ENCODE measurements around the gene DLG1.
A peak's percentile ranks its signal among the peaks of the same experiment; 100 is the strongest.

Gene DLG1

GRCh38 chr3:197001972-197002700 lies 296.3 kb downstream of the DLG1 start:
- H3K27me3 Mint-ChIP-seq, result peaks cover 5% of the 10 kb centered on the region

GRCh38 chr3:197001106-197001971 lies 297.1 kb downstream of the DLG1 start:
- H3K4me1 Mint-ChIP-seq, result peaks cover 10% of the 10 kb centered on the region
- ATAC-seq (no peak), DNase-seq (no peak)
- H3K36me3 Mint-ChIP-seq (ENCODE audit: low read depth), result no peaks in the 10 kb centered on the region
- H3K27ac Mint-ChIP-seq, result peak overlapping the region; percentile 72
- H3K27me3 Mint-ChIP-seq, result peaks cover 5% of the 10 kb centered on the region
- peak overlapping the region; percentile 70 for H3K4me3 Mint-ChIP-seq
- no peaks in the 10 kb centered on the region for H3K9me3 Mint-ChIP-seq

More at GRCh38 chr3:197001972-197002700, 296.3 kb downstream of the DLG1 start:
- Mint-ChIP-seq H3K36me3 (ENCODE audit: low read depth) (no peaks in the 10 kb centered on the region), H3K4me3 (peak overlapping the region; percentile 70), H3K9me3 (no peaks in the 10 kb centered on the region), H3K27ac (peak overlapping the region; percentile 72), H3K4me1 (peaks cover 10% of the 10 kb centered on the region)
- DNase-seq (no peak), ATAC-seq (no peak)

- no peaks in the 10 kb centered on the region for H3K9me3 Mint-ChIP-seq
- no peak overlapping the region for H3K27ac Mint-ChIP-seq
- peaks cover 10% of the 10 kb centered on the region for H3K4me1 Mint-ChIP-seq
Measured at GRCh38 chr3:197000211-197000610, 298.2 kb downstream of the DLG1 start.

GRCh38 chr3:196998966-196999760 lies 299.2 kb downstream of the DLG1 start:
- no peak for ATAC-seq
- H3K4me1 Mint-ChIP-seq, result peaks cover 8% of the 10 kb centered on the region
- no peaks in the 10 kb centered on the region for H3K9me3 Mint-ChIP-seq
- H3K4me3 Mint-ChIP-seq, result no peak overlapping the region
- H3K27me3 Mint-ChIP-seq, result peaks cover 2% of the 10 kb centered on the region
- no peak overlapping the region for H3K27ac Mint-ChIP-seq
- no peaks in the 10 kb centered on the region for H3K36me3 Mint-ChIP-seq (ENCODE audit: low read depth)
- DNase-seq, result no peak

More at GRCh38 chr3:197000211-197000610, 298.2 kb downstream of the DLG1 start:
- Mint-ChIP-seq H3K4me3 (no peak overlapping the region), H3K36me3 (ENCODE audit: low read depth) (no peaks in the 10 kb centered on the region), H3K27me3 (peaks cover 3% of the 10 kb centered on the region)
- ATAC-seq, result no peak
- no peak for DNase-seq

- peaks cover 2% of the 10 kb centered on the region for H3K27me3 Mint-ChIP-seq
- no peak overlapping the region for H3K27ac Mint-ChIP-seq
- no peak for ATAC-seq
- H3K9me3 Mint-ChIP-seq, result no peaks in the 10 kb centered on the region
- H3K4me3 Mint-ChIP-seq, result no peak overlapping the region
- H3K4me1 Mint-ChIP-seq, result peaks cover 2% of the 10 kb centered on the region
- no peak for DNase-seq
- no peaks in the 10 kb centered on the region for H3K36me3 Mint-ChIP-seq (ENCODE audit: low read depth)
Measured at GRCh38 chr3:196997311-196997710, 301.1 kb downstream of the DLG1 start.

GRCh38 chr3:196996454-196997265 lies 301.8 kb downstream of the DLG1 start:
- Mint-ChIP-seq H3K36me3 (ENCODE audit: low read depth) (no peaks in the 10 kb centered on the region), H3K4me3 (no peak overlapping the region), H3K27me3 (peaks cover under 1% of the 10 kb centered on the region), H3K4me1 (peaks cover 1% of the 10 kb centered on the region), H3K27ac (no peak overlapping the region), H3K9me3 (no peaks in the 10 kb centered on the region)
- DNase-seq, result no peak
- no peak for ATAC-seq

GRCh38 chr3:196995646-196996355 lies 302.6 kb downstream of the DLG1 start:
- Mint-ChIP-seq H3K9me3 (no peaks in the 10 kb centered on the region), H3K27me3 (no peaks in the 10 kb centered on the region), H3K4me3 (no peak overlapping the region), H3K4me1 (no peaks in the 10 kb centered on the region), H3K27ac (no peak overlapping the region), H3K36me3 (ENCODE audit: low read depth) (no peaks in the 10 kb centered on the region)
- DNase-seq (no peak), ATAC-seq (no peak)

- Mint-ChIP-seq H3K27ac (no peak overlapping the region), H3K4me3 (no peak overlapping the region), H3K27me3 (no peaks in the 10 kb centered on the region), H3K9me3 (no peaks in the 10 kb centered on the region), H3K36me3 (ENCODE audit: low read depth) (no peaks in the 10 kb centered on the region), H3K4me1 (no peaks in the 10 kb centered on the region)
- no peak for ATAC-seq
- no peak for DNase-seq
Measured at GRCh38 chr3:196995027-196995426, 303.4 kb downstream of the DLG1 start.

- H3K4me1 Mint-ChIP-seq, result no peaks in the 10 kb centered on the region
- H3K9me3 Mint-ChIP-seq, result no peaks in the 10 kb centered on the region
- no peak for DNase-seq
- no peaks in the 10 kb centered on the region for H3K27me3 Mint-ChIP-seq
- no peaks in the 10 kb centered on the region for H3K36me3 Mint-ChIP-seq (ENCODE audit: low read depth)
- H3K27ac Mint-ChIP-seq, result no peak overlapping the region
- ATAC-seq, result no peak
- H3K4me3 Mint-ChIP-seq, result no peak overlapping the region
Measured at GRCh38 chr3:196994056-196994455, 304.4 kb downstream of the DLG1 start.

All from activated naive CD8-positive, alpha-beta T cell treated with anti-CD3 and anti-CD28 coated beads, Interleukin-2, amount 50 U/mL, for 24 hours (primary cell).